Upper lobe of left lung (tissue), 4 donors: ENCODE data around the gene PDE5A.

ENCODE experiments used
- CTCF ChIP-seq, 6 experiments: fragments of 450-650 bp in 4 of 6; fragments of 200-600 bp in 2 of 6; sonication (generic) in 2 of 6; IDR thresholded peaks; one replicate each; pipeline ENCODE4 v1.5.1; 2016 to 2019; ENCODE audit warnings: antibody characterized with exemption in 6 of 6
- POLR2A ChIP-seq, 4 donors: fragments of 450-650 bp; IDR thresholded peaks; one replicate each; pipeline ENCODE4 v1.5.1; 2016 to 2017; ENCODE audit warnings: antibody characterized with exemption in 4 of 4, mild to moderate bottlenecking in 2 of 4
- POLR2AphosphoS5 ChIP-seq, 2 donors: sonication (generic); formaldehyde crosslinking; IDR thresholded peaks; one replicate each; pipeline ENCODE4 v1.5.1; 2017; ENCODE audit warnings: antibody characterized with exemption in 2 of 2

GRCh38 chr4:119653990-119654389, 25.4 kb upstream of the PDE5A start:
- TF ChIP-seq CTCF (IDR thresholded peaks at IDR 0.05) = no peak
- TF ChIP-seq POLR2A (IDR thresholded peaks at IDR 0.05) = no peak
- TF ChIP-seq POLR2AphosphoS5 (IDR thresholded peaks at IDR 0.05) = no peak
